ENCODE results near the gene C1orf159.
"Not testable (repeated sequence)": the region's sequence is repeated elsewhere in the genome, so short reads cannot be mapped to it uniquely, and the experiment has no call there.

Gene C1orf159

DNA sequence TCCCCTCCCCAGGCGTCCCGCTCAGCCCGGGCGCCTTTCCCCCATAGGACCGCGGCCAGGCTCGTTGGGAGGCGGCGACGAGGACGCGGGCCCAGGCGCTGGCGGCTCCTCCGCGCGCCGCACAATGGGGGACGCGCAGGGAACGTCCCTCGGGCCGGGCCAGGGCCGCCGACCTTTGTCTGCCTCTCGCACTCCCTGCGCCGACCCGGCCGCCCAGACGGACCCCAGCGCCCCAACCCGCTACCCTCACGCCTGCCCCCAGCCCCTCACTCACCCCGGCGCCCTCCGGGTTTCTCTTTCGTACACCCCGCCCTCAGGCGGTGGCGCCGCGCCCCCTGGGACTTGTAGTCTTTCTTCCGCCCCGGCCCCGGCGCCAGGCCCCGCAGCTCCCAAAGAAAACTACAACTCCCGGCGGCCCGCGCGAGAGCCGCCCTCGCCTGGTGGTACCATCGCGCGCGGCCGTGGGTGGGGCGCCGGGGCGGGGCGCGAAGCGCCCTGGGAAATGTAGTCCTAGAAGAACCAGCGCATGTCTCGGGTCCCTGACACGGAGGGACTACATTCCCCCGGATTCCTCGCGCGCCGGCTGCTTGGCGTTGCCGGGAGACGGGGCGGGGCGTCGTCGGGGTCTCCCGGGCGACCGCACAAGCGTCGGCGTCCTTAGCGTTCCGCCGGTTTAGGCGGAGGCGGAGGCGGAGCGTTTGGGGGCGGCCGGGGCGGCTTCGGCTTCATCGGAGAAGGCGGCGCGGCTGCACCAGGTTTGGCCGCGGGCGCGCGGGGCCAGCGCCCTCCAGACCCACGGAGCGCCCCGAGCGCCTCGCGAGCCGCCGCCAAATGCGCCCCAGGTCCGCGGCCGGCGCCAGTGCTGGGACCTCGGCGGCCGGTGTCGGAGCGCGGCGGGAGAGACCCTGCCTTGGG is at the start of gene C1orf159:
Gene C1orf159 (minus strand): TSS at position 304 of the 915 bp plus-strand sequence. CDS start 24,546 bp downstream, outside the sequence.
- peak; percentile 99 for DNase-seq (ENCODE audit: low read depth)

- DNase-seq (ENCODE audit: low read depth): no peak
Observed at GRCh38 chr1:1165485-1165884, 49.6 kb upstream of the C1orf159 start.

- DNase-seq (ENCODE audit: low read depth): no peak
Observed at GRCh38 chr1:1164701-1165451, 49.0 kb upstream of the C1orf159 start.

DNA sequence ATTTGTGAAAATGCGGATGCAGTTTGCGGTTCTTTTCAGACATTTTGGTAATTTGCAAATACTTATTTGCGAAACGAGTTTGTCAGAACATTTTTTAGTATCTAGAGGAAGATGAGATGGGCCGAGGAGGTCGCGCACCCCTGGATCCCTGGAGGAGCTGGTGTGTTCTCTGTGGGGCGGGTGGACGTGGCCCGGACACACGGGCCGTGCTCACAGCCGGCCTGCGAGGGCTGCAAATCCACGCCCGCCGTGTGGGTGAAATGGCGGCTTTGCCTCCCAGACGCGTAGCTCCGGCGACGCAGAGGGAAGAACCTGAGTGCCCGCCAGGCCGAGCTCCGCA is 48.4 kb upstream of the C1orf159 start:
- DNase-seq (ENCODE audit: low read depth): no peak

- DNase-seq (ENCODE audit: low read depth): no peak
Observed at GRCh38 chr1:1163538-1164070, 47.7 kb upstream of the C1orf159 start.

DNA sequence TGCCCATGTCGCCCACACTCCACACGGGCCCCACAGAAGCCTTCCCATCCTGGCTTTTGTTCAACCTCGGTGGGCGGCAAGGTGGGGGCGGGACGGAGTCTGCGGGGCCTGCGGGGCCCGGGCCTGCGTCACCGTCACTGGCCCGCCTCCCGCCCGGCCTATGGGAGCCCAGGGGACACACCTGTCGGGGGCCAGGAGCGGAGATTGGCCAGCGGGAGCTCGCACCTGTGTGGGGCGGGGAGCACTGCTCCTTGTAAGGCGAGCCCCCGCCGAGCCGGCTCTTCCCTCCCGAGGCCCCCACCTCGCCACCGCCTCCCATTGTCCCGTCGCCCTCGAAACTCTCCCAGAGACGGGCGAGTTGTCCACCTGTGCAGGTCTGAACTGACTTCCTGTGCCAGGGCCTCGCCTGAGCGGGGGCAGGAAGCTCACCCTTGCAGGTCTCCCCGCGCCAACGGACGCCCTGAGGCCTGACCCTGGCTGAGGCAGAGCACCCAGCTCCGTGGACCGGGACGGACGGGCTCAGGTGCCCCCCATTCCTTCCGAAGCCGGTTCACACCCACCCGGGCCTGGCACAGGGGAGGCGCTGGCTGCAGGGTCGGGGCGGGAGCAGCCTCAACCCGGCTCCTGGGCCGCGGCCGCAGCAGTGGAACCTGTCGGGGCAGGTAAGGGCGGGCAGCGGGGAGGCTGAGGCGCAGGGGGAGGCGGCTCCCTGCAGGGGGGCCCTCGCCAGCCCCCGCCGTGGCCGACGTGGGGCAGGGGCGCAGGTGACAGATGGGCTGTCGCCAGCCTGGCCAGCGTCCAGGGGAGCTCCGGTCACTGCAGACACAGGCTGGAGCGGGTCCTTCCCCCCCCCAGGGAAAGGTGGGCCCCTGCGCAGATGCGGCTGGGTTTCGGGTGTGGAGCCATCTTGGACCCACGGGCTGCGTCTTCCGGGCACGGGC is 47.0 kb upstream of the C1orf159 start:
- no peak for DNase-seq (ENCODE audit: low read depth)

DNA sequence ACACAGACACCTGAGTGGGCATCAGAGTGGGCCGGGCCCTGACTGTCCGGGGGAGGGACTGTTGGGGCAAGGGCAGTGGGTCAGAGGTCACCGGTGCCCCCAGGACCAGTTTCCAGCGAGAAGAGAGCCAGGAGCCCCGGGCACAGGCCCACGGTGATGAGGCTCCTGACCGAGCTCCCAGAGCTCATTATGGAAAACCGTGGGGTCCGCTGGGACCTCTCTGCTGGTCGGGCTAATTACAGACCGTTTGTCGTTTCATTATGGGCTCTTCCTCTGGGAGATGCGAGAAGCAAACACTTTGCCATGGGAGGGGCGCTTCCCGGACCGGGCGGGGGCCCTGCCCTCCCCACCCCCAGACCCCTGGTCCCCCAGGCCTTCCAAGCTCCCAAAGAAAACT is 45.8 kb upstream of the C1orf159 start:
- no peak for DNase-seq (ENCODE audit: low read depth)

- DNase-seq (ENCODE audit: low read depth): no peak
Observed at GRCh38 chr1:1161078-1161682, 45.3 kb upstream of the C1orf159 start.

GRCh38 chr1:1160281-1160930 is 44.5 kb upstream of the C1orf159 start:
- DNase-seq (ENCODE audit: low read depth): no peak

DNA sequence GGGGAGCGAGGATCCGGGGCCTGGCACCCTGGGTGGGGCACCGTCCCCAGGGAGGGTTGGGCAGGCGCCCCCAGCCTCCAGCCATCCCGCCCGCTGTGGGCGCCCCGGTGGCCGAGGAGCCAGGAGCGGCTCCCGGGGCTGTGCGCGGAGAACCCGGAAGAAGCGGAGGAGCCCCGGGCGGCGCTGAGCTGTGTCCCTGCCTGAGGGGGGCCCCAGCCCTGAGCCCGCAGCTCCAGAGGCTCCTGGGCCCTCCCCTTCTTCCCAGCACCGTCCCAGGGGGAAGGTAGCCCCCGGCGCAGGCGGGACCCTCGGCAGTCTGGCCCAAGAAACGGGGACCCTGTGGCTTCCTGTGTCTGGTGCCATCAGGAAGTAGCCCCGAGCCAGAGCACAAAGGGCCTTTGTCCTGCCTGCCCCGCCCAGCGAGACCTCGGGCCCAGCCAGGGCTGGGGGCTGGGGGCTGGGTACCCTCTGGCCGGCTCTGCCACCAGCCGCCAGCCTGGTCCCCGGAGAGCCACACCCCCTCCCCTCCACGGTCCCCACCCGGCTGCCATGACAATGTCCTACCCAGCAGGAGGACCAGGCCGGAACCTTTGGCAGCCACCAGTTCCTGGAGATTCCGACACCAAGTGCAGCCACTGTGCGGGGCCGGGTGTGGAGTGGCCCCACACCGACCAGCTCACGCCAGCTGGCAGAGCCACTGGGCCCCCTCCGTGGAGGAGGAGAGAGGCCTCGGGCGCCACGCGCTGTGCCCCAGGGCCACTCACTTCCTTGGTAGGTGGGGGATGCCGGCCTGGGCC is 42.2 kb upstream of the C1orf159 start:
- DNase-seq (ENCODE audit: low read depth): peak; percentile 20

GRCh38 chr1:1157426-1157913 is 41.6 kb upstream of the C1orf159 start:
- peak; percentile 38 for DNase-seq (ENCODE audit: low read depth)

DNA sequence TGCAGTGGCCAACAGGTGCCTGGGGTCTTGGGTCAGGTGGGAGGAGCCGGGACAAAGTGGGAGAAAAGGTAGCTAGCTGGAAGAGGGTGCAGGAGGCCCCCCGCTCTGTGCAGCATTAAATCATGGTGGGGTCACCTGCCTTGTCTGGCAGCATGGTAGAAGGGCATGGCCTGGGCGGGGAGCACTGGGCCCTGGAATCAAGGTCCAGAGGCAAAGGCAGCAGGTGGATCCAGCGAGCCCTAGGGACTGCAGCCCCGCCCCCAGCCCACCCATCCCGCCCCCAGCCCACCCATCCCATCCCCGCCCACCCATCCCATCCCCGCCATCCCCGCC is 41.1 kb upstream of the C1orf159 start:
- no peak for DNase-seq (ENCODE audit: low read depth)

DNA sequence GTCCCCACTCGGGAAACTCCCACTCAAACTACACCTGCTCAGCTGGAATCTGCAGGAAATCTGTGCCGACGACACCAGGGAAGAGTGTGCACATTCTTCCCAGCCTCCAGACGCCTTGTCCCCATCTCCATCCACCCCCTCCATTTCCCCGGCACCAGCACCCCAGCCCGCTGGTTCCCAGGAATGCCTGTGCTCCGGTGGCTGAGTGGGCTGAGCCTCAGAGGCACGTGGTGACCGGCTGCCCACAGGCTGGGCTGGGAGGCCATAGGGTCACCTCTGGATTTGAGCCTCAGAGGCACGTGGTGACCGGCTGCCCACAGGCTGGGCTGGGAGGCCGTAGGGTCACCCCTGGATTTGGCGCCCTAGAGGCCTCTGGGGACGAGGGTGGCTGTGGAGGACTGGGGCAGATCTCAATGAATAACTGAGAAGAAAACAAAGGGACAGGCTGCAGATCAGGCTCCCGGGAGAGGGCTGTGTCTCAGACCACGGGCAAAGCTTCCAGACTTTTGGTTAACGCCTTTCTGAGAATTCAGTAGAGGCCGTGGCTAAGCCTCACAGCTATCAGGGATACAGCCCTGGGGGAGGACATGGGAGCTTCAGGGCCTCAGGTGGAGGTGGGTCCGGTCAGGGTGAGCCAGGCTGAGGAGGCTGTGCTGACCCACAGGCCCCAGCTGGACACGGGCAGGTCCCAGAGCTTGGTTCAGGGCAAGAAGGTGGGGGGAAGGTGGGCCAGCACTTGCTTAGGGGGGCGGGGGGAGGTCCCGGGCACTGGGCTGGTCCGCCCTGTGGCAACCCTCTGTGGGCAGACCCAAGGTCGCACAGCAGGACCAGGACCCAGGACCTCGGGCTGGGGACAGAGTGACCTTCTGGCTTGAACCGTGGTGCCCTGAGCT is 40.5 kb upstream of the C1orf159 start:
- no peak for DNase-seq (ENCODE audit: low read depth)

DNA sequence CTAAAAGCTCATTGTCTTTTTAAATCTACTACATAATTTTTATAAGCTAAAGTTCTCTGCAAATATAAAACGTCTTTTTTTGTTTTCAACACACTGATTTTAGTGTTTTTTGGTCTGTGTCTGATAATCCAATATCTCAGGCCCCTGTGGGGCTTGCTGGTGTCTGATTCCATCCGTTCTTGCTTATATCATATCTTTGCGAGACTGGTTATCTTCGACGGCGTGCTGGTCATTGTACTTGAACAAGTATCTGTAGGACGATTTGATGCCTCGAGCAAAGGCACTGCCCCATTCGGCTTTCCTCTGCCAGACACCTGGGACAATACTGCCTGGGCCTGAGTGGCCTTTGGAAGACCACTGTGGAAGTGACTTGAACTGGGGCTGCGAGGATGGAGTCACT is 39.4 kb upstream of the C1orf159 start:
- no peak for DNase-seq (ENCODE audit: low read depth)

- no peak for DNase-seq (ENCODE audit: low read depth)
Observed at GRCh38 chr1:1153874-1154273, 38.0 kb upstream of the C1orf159 start.

DNA sequence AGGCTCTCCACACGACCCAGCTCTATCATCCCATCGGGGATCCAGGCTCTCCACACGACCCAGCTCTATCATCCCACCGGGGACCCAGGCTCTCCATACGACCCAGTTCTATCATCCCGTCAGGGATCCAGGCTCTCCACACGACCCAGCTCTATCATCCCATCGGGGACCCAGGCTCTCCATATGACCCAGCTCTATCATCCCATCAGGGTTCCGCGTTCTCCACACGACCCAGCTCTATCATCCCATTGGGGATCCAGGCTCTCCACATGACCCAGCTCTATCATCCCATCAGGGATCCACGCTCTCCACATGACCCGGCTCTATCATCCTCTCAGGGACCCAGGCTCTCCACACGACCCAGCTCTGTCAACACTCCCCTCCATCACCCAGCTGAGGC is 37.3 kb upstream of the C1orf159 start:
- not testable (repeated sequence) for DNase-seq (ENCODE audit: low read depth)

- DNase-seq (ENCODE audit: low read depth): not testable (repeated sequence)
Observed at GRCh38 chr1:1152431-1152830, 36.5 kb upstream of the C1orf159 start.

- no peak for DNase-seq (ENCODE audit: low read depth)
Observed at GRCh38 chr1:1151306-1151705, 35.4 kb upstream of the C1orf159 start.

- DNase-seq (ENCODE audit: low read depth): no peak
Observed at GRCh38 chr1:1150100-1150499, 34.2 kb upstream of the C1orf159 start.

All from activated T-helper 1 cell treated with Interleukin-2 at 50 U/mL for 16 hours (primary cell).